Forelimb muscle (tissue), 1 donor: Measurements from ENCODE around the gene ALDH7A1. TPM values are rescaled to one million over a fixed set of nuclear protein-coding genes. Genes with fewer than 3 reads are reported as not detected.
A peak's percentile ranks its signal among the peaks of the same experiment; 100 is the strongest.
"Not testable (repeated sequence)": the region's sequence is repeated elsewhere in the genome, so short reads cannot be mapped to it uniquely, and the experiment has no call there.

ENCODE experiments used
- DNase-seq: peaks from one replicate; pipeline ENCODE4 v3.0.0-alpha.2; 2013; ENCODE audit warnings: low read depth
- polyA plus RNA-seq: library from polyadenylated mRNA; unstranded; fragments of 120-200 nt; gene quantifications from one replicate; pipeline ENCODE4 v1.2.1, GENCODE V29; 2013; ENCODE audit not compliant: insufficient read length

ALDH7A1 gene
- polyA plus RNA-seq, result 48.5 TPM

- peak; percentile 58 for DNase-seq
These were observed at the start of gene ALDH7A1 for GRCh38 chr5:126594748-126595485. Gene ALDH7A1 (minus strand): TSS chr5:126595219. CDS start chr5:126595198, 21 bp downstream.

- no peak for DNase-seq
These were observed 46.4 kb upstream of the ALDH7A1 start for GRCh38 chr5:126641387-126641786.

GRCh38 chr5:126640866-126641265, 45.8 kb upstream of the ALDH7A1 start:
- no peak for DNase-seq

GRCh38 chr5:126636956-126637355, 41.9 kb upstream of the ALDH7A1 start:
- DNase-seq, result no peak

- DNase-seq, result no peak
These were observed 40.6 kb upstream of the ALDH7A1 start for GRCh38 chr5:126635585-126635984.

GRCh38 chr5:126633552-126633951, 38.5 kb upstream of the ALDH7A1 start:
- DNase-seq, result no peak

- no peak for DNase-seq
These were observed 36.9 kb upstream of the ALDH7A1 start for GRCh38 chr5:126631920-126632319.

- no peak for DNase-seq
These were observed 33.1 kb upstream of the ALDH7A1 start for GRCh38 chr5:126628102-126628501.

GRCh38 chr5:126624534-126624933, 29.5 kb upstream of the ALDH7A1 start:
- no peak for DNase-seq

GRCh38 chr5:126619781-126620180, 24.8 kb upstream of the ALDH7A1 start:
- no peak for DNase-seq

GRCh38 chr5:126617603-126618002, 22.6 kb upstream of the ALDH7A1 start:
- DNase-seq, result not testable (repeated sequence)

GRCh38 chr5:126615286-126615685, 20.3 kb upstream of the ALDH7A1 start:
- no peak for DNase-seq

- no peak for DNase-seq
These were observed 19.0 kb upstream of the ALDH7A1 start for GRCh38 chr5:126613941-126614592.

- no peak for DNase-seq
These were observed 15.6 kb upstream of the ALDH7A1 start for GRCh38 chr5:126610616-126611015.

- DNase-seq, result no peak
These were observed 15.1 kb upstream of the ALDH7A1 start for GRCh38 chr5:126610160-126610559.

GRCh38 chr5:126605525-126605924, 10.5 kb upstream of the ALDH7A1 start:
- DNase-seq, result no peak

- no peak for DNase-seq
These were observed 8.5 kb upstream of the ALDH7A1 start for GRCh38 chr5:126603402-126603991.

- DNase-seq, result peak; percentile 62
These were observed 5.9 kb upstream of the ALDH7A1 start, which contains the start of gene PHAX for GRCh38 chr5:126600631-126601511. Gene PHAX (plus strand): TSS chr5:126600947. CDS start chr5:126600963, 16 bp downstream.

- not testable (repeated sequence) for DNase-seq
These were observed 5.1 kb upstream of the ALDH7A1 start for GRCh38 chr5:126599971-126600630.

- DNase-seq, result no peak
These were observed 4.5 kb upstream of the ALDH7A1 start for GRCh38 chr5:126599499-126599898.

- no peak for DNase-seq
These were observed 2.1 kb upstream of the ALDH7A1 start for GRCh38 chr5:126597156-126597555.
